Measurements from ENCODE around the gene RGS3.
"Not testable (repeated sequence)": the region's sequence is repeated elsewhere in the genome, so short reads cannot be mapped to it uniquely, and the experiment has no call there.

RGS3 gene

DNA sequence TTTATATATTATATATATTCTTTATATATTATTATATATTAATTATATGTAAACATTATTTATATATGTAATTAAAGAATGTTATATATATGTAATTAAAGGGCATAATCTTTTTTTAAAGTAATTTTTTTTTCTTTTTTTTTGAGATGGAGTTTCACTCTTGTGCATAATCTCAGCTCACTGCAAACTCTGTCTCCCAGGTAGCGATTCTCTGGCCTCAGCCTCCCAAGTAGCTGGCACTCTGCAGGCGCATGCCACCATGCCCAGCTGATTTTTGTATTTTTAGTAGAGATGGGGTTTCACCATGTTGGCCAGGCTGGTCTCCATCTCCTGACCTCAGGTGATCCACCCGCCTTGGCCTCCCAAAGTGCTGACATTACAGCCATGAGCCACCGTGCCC is 27.6 kb downstream of the RGS3 start:
- DNase-seq, result not testable (repeated sequence)

DNA sequence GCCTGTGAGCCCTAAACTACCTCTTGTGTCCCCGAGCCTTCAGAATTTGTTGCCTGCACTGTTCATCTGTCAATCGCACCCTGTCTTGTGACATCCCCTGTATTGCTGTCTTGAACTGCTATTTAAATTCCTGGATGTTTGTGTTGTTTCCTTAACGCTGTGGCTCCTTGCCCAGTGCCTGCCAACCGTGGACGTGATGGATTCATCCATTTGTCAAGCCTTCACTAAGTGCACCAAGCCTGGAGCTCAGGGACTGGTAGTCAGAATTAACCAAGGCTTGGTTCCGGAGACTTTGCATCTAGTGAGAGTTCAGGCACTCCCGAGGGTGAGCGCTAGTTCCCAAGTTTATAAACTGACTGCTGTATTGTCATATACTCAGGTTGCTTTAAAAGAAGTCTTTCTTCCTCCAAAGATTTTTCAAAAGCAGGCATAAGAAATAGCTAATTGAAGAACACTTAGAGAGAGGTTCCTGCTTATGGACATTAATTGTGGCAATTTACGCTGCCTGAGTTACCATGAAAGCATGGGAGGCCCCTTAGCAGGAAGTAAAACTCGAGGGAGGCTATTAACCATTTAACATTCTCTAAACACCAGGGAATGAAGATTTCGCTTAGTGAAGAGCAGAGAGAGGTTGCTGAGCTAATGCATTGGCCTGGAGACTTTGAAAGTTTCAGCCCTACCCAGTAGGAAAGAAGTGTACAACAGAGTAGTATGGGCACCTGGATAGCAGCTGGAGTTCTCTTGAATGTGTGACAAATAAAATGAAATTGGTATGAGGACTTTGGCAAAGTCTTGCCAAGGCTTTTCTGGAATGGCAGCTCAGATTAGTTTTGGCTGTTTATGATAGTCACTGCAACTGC is 29.0 kb downstream of the RGS3 start:
- no peak for DNase-seq

GRCh38 chr9:113493203-113493520 is 29.6 kb downstream of the RGS3 start:
- DNase-seq, result no peak

DNA sequence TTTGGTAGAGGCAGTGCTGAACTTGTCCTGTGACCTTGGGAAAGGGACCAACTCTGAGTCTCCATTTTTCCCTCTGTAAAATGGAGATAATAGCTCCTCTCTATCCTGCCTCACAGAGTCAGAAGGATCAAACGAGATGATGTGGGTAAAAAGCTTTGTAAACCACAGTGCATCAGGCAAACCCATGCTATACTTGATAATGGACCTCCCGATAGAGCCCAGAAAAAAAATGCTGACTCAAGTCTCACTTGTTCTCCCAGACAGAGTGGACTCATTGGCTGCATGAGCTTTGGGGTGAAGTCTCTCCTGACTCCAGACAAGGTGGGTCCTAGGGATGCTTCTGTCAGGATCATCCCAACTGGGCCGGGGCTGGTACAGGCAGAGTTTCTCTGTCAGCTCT is 32.0 kb downstream of the RGS3 start:
- DNase-seq, result no peak

- DNase-seq, result no peak
Observed at GRCh38 chr9:113497051-113497450, 33.5 kb downstream of the RGS3 start.

- no peak for DNase-seq
Observed at GRCh38 chr9:113499153-113499875, 35.8 kb downstream of the RGS3 start.

DNA sequence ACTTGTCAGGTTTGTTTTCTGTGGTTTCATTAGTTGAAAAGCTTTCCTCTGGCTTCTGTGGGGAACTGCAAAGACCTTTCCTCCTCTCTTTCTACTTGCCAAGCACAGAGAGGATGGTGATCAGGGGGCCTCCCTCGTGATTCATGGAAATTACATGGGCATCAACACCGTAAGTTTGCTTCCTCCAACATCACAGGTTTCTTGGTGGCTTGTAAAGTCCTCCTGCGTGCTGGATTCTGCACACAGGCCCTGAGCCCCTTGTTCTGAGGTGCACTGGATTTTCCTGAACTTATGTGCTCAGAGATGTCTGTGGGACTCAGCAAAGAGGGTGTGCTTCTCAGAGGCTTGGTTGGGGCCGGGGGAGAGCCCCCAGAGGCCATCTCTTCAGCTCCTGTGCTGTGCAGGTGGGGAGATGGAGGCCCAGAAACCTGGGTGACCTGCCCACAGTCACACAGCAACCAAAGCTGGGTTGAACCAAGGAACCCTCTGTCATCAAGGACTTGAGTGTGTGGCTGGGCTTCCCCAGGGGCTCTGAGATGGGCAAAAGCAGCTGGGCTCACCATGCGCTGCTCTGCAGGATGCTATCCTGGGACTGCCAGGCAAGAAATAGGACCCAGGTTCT is 36.5 kb downstream of the RGS3 start:
- DNase-seq, result no peak

GRCh38 chr9:113501129-113501686 is 37.7 kb downstream of the RGS3 start:
- no peak for DNase-seq

DNA sequence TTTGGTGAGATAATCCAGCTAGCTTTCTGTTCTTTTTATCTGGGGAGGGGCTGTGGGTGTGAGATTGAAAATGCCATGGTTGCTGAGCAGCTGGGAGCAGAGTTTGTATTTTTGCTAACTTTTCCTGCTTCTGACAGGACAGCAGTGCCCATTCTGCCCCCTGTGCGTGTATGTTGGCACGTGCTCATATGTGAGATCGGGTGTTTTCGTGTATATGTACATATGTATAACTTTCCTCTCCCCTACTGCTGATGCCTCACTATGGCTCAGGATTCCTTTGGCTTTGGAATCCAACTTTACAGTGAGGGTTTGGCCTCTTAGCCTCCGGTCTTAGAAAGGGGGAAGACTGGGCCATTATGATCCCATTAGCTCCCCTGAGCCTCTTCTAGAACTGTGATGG is 38.3 kb downstream of the RGS3 start:
- DNase-seq, result no peak

- no peak for DNase-seq
Observed at GRCh38 chr9:113502427-113503034, 39.0 kb downstream of the RGS3 start.

DNA sequence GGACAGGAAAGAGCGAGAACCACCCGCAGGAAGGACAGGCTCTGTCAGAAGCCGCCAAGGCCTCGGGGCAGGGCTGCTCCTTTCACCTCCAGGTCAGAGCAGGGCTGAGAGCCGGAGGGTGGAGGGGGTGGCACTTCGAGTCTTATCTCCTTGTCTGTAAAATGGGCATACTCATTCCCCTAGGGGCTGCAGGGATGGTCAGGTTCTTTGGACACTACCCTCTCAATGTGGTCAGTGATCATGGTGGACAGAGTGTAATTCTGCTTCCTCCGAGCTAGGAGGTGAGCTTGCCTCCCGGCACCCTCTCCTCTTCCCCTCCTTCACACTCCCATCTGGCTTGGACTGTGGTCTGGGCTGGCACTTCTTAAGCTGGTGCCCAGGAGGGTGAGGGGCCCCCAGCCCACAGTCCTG is 39.6 kb downstream of the RGS3 start:
- DNase-seq, result no peak

GRCh38 chr9:113503613-113504211 is 40.2 kb downstream of the RGS3 start:
- DNase-seq, result no peak

GRCh38 chr9:113504725-113505590 is 41.4 kb downstream of the RGS3 start:
- DNase-seq, result no peak

DNA sequence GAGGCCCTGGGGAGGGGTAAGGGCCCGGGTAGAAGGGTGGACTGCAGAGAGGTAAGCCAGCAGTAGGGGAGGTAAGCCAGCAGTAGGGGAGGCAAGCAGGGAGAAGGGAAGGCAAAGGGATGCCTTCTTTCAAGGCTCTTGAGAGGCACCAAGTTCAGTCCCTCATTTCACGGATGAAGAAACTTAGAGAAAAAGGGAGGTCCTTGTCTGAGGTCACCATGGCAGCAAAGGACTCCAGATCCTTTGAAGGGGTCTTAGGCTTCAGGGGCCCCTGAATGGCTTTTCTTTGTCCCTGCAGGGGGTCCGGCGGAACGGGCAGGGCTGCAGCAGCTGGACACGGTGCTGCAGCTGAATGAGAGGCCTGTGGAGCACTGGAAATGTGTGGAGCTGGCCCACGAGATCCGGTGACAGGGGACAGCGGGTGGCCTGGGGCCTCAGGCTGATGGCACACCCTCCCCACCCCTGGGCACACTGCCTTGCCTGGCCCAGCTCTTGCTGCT is 42.6 kb downstream of the RGS3 start:
- DNase-seq, result no peak

DNA sequence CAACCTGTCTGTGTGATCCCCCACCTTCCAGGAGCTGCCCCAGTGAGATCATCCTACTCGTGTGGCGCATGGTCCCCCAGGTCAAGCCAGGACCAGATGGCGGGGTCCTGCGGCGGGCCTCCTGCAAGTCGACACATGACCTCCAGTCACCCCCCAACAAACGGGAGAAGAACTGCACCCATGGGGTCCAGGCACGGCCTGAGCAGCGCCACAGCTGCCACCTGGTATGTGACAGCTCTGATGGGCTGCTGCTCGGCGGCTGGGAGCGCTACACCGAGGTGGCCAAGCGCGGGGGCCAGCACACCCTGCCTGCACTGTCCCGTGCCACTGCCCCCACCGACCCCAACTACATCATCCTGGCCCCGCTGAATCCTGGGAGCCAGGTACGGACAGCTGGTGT is 43.7 kb downstream of the RGS3 start:
- no peak for DNase-seq

- DNase-seq, result no peak
Observed at GRCh38 chr9:113508111-113508749, 44.7 kb downstream of the RGS3 start.

DNA sequence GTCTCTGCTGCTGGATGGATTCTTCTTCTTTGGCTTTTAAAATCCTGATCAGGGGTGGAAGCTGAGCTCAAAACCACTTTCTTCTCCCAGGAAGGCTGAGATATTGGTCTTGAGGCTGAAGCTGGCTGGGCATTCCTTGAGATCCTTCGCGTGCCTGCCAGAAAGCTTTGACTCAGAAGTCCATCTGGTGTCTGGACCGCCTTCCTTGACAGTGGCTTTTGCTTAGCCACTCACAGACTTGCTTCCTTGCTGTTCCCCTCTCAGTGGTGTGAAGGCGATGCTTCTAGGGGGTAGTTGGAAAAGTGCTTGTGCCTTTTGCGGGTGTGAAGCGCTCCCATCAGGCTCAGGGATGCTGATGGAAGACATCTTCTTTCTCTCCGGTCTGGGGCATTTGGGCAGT is 45.9 kb downstream of the RGS3 start:
- DNase-seq, result no peak

DNA sequence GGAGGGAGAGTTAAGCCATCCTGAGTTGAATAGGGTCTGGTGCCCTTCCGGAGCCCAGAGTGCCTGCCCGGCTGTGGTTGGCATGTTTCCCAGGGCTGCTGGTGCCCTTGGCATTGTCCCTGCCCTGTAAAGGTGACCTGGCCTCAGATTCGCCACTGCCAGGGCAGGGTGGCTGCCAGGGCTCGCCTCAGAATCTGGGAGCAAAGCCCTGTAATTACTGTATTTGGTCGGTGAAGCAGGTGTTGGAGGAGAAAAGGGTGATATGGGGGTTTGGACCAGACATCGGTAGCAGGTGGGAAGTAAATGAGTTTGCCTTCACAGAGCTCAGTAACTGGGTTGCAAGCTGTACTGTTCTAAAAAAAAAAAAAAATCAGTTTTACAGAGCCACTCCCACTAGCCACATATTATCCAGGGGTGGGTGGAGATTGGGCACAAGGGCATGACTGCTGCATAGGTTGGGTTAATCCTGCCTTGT is 47.6 kb downstream of the RGS3 start:
- DNase-seq, result no peak

DNA sequence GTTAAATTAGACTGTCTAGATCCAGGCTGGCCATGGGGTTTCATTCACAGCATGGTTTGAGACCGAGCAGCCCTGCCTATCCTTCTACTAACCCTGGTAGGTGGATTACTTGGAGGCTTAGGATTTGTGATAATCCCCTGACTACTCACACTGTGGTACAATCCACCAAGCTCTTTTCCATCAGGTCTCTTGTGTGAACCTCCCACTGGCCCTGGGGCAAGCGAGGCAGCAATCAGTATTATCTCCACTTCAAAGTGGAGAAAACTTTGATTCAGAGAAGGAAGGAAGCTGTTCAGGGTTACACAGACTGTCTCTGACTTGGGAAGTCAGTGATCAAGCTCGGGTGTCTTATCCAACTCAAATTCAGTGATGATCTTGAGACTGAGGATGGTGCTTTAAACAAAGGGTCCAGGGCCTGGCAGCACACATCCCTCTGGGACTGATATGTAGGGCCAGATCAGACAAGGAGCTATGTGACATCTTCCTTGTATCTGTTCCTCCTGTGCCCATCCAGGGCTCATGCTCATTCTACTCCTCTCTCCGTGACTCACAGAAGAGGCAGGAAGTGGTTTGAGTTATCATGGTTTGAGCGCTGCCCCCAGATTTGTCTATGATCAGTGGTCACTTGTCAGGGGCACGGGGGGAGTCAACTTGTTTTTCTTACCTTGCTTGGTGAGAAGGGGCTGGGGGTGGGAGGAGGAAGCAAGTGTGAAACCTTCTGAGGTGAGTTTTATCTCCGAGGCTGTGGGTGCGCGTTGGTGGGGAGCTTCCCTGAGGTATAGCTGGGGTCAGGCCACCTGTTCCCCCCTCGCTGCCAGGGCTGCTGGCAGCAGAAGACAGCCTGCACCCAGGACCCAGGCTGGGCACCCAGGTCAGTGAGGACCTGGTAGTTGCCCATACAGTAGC is 48.6 kb downstream of the RGS3 start:
- no peak for DNase-seq

- no peak for DNase-seq
Observed at GRCh38 chr9:113513111-113513510, 49.6 kb downstream of the RGS3 start.

Data from hippocampal formation (tissue), 2 donors.